HG02840 (cell line): ENCODE results near the gene MACC1.

ENCODE experiments used
- ATAC-seq: cut with Tn5 transposase; IDR thresholded peaks from one replicate; pipeline ENCODE4 v1.9.1; 2021; ENCODE audit warnings: mild to moderate bottlenecking, moderate library complexity, moderate number of reproducible peaks; ENCODE audit not compliant: unreplicated experiment, low FRiP score

Gene MACC1, protein sequence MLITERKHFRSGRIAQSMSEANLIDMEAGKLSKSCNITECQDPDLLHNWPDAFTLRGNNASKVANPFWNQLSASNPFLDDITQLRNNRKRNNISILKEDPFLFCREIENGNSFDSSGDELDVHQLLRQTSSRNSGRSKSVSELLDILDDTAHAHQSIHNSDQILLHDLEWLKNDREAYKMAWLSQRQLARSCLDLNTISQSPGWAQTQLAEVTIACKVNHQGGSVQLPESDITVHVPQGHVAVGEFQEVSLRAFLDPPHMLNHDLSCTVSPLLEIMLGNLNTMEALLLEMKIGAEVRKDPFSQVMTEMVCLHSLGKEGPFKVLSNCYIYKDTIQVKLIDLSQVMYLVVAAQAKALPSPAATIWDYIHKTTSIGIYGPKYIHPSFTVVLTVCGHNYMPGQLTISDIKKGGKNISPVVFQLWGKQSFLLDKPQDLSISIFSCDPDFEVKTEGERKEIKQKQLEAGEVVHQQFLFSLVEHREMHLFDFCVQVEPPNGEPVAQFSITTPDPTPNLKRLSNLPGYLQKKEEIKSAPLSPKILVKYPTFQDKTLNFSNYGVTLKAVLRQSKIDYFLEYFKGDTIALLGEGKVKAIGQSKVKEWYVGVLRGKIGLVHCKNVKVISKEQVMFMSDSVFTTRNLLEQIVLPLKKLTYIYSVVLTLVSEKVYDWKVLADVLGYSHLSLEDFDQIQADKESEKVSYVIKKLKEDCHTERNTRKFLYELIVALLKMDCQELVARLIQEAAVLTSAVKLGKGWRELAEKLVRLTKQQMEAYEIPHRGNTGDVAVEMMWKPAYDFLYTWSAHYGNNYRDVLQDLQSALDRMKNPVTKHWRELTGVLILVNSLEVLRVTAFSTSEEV

GRCh38 chr7:20217193-20217948 lies at the start of gene MACC1:
MACC1 (minus strand) TSS chr7:20217384; CDS start chr7:20161862, 55,522 bp downstream.
- ATAC-seq = peak; percentile 33

DNA sequence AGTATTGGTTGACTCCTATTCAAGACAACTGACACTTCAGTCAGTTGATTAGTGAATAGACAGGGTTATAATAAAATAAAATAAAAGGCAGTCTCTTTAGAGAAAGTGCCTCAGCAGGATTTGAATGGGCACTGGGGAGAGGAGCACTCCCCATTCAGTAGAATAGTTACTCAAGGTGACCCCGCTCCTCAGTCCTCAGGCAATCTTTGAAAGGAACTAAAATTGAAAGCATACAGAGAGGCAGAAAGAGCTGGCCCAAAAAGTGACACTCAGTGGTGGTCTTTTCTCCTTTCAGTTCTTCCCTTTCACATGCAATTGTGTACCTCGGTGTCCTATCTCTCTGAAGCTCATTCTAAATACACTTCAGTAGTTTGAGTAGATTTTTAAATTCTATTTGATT lies 47.4 kb upstream of the MACC1 start:
- ATAC-seq = no peak

GRCh38 chr7:20260223-20260622 lies 43.0 kb upstream of the MACC1 start:
- ATAC-seq = no peak

- ATAC-seq = no peak
Measured at GRCh38 chr7:20257212-20257611, 40.0 kb upstream of the MACC1 start.

- ATAC-seq = no peak
Measured at GRCh38 chr7:20249920-20250319, 32.7 kb upstream of the MACC1 start.

DNA sequence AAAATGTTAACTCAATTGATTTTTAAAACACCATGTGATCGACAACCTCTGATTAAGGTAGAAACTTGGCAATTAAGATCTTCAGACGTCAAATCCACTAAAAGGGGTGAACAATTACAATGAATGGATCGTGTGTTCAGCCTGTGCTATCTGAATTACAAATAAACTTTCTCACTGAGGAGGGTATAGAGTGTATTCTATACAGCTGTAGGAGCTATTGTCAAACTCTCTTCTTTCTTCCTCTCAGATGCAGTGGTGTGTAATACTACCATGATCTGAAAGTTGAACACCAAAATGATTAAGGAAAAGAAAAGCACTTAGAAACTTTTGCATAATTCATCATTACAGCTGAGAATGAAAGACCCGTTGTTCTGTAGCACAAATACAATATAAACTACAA lies 32.2 kb upstream of the MACC1 start:
- no peak for ATAC-seq

- ATAC-seq = no peak
Measured at GRCh38 chr7:20246236-20246635, 29.1 kb upstream of the MACC1 start.

GRCh38 chr7:20244334-20245120 lies 27.3 kb upstream of the MACC1 start:
- ATAC-seq = no peak

- peak; percentile 37 for ATAC-seq
Measured at GRCh38 chr7:20241911-20242261, 24.7 kb upstream of the MACC1 start.

GRCh38 chr7:20241194-20241910 lies 24.2 kb upstream of the MACC1 start:
- ATAC-seq = no peak

DNA sequence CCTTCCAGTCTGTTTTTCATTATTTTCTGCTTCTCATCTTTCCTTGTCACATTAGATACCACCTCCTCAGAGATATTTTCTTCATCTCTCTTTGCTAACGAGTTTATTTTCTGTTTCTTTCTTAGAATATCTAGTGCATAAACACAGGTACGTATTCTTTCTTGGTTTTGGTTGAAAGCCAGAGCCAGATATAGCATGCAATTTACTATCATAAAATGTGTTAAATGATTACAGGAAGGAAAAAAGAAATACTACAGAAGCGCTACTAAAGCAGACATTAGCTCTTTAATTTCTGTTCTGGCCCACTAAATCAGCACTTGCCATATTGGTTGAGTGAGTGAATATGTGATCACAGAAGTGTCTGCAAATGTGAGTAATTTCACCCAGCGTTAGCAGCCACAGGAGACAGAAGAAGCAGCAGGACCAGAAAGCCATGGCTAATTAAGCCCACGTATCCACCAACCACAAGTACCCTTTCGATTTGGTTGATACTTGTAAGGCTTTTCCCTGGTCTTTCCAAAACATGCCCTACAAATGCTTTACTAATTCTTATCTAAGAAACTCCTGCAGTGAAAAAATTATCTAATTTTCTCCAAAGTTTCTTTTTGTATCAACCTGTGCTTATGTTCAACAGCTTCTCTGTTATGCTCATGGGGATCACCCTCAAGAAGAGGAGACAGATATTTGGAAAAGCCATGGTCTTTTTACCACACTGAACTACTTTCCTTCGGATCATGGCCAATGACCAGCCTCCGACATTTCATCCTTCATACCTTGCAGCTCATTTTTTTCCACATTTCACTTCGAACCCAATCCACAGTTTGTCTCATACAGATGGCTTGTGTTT lies 23.1 kb upstream of the MACC1 start:
- ATAC-seq = peak; percentile 49

DNA sequence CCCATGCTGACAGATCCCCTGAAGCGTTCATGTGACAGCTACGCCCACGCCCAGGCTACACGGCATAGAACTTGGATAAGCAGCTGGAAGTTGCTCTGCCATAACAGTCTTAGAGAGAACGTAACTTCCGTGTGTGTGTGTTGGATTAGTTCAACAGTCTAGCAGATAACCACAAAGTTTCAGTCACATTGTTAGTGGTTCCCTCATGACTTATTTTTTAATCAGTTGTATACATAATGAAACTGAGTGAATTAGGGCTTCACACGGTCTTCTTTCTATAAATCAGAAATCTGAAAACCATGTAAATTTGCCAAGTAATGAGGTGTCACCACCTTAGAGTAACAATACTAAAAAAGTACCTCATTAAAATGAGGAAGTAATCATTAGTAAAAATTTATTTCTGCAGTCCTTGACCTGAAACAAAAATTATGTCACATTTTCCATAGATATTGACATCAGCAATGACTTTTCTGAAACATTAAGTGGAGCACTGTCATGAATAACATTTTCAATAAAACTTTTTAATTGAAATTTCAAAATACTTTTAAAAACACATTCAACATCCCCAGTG lies 21.7 kb upstream of the MACC1 start:
- ATAC-seq = peak; percentile 78

GRCh38 chr7:20238194-20238753 lies 21.1 kb upstream of the MACC1 start:
- ATAC-seq = no peak

GRCh38 chr7:20237464-20238193 lies 20.4 kb upstream of the MACC1 start:
- no peak for ATAC-seq

DNA sequence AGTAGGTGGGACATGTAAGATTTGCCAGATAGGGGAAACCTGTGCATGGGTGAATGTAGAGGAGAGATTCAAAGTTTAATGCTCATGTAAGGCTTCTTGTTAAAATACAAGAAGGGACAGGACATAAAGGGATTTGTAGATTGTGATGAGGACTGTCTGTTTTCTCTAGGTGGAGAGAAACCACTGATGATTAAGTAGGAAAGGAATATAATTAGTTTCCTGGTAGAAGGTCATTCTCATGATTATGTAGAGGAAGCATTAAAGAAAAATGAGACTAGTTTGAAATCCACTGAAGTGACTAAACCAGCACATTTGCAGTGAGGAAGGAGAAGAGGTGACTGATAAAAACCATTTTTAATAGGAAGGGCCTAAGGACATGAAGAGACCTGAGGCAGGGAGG lies 19.6 kb upstream of the MACC1 start:
- ATAC-seq = no peak

- no peak for ATAC-seq
Measured at GRCh38 chr7:20236043-20236442, 18.9 kb upstream of the MACC1 start.

DNA sequence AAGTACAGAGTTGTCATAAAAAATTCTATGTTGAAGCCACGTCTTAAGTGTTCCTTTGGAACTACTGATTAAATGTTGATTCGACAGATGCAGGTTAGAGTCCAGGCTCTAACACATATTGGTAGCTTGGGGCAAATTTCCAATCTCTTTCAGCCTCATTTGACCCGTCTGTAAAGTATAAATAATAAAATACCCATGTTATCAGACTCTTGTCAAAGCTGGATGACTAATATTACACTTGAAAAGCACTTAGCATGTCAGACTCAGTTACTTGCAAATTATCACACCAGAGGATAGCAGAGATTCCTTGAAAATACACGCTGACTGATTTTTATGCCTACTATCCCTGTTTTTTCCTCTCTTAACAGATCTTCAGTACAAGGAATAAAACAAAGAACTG lies 18.1 kb upstream of the MACC1 start:
- no peak for ATAC-seq
